Measurements from ENCODE around the gene TECR.
A peak's percentile ranks its signal among the peaks of the same experiment; 100 is the strongest.
"Not testable (repeated sequence)": the region's sequence is repeated elsewhere in the genome, so short reads cannot be mapped to it uniquely, and the experiment has no call there.

Gene TECR, protein sequence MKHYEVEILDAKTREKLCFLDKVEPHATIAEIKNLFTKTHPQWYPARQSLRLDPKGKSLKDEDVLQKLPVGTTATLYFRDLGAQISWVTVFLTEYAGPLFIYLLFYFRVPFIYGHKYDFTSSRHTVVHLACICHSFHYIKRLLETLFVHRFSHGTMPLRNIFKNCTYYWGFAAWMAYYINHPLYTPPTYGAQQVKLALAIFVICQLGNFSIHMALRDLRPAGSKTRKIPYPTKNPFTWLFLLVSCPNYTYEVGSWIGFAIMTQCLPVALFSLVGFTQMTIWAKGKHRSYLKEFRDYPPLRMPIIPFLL

DNA sequence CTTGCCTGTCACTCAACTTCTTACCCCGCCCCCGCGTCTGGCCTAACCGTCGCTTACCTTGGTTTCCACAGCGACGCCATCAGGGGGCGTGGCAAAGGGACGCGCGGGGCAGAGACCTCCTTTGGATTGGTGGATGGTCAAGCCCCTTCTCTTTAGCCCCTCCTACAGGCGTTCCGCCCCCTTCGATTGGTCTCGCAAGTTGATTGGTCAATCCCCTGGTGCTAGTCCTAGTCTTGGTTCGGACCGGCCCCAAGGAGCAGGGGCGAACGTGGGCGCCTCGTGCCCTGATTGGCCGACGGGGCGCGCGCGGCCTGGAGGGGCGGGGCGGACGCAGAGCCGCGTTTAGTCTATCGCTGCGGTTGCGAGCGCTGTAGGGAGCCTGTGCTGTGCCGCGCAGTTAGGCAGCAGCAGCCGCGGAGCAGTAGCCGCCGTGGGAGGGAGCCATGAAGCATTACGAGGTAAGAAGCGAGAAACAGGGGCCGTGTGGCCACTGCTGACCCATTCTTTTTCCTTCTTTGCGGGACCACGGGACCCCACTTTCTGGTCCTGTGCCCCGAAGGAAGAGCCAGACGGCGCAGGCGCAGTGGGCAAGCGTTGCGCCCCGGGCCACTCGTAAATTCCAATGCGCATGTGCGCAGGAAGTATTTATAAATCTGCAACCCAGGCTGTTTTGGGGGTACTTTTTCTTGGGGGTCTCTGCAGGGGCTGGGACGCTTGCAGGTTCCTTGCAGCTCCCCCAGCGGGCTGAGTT is at the start of gene TECR:
Gene TECR, plus strand, starts transcription at position 341 of the 751 bp plus-strand sequence. Its CDS starts 103 bp downstream, at position 444.
- DNase-seq (ENCODE audit: low read depth, low spot score) = peak; percentile 99
- peak within 1 kb of the TSS; percentile 99 for H3K27ac ChIP-seq

DNA sequence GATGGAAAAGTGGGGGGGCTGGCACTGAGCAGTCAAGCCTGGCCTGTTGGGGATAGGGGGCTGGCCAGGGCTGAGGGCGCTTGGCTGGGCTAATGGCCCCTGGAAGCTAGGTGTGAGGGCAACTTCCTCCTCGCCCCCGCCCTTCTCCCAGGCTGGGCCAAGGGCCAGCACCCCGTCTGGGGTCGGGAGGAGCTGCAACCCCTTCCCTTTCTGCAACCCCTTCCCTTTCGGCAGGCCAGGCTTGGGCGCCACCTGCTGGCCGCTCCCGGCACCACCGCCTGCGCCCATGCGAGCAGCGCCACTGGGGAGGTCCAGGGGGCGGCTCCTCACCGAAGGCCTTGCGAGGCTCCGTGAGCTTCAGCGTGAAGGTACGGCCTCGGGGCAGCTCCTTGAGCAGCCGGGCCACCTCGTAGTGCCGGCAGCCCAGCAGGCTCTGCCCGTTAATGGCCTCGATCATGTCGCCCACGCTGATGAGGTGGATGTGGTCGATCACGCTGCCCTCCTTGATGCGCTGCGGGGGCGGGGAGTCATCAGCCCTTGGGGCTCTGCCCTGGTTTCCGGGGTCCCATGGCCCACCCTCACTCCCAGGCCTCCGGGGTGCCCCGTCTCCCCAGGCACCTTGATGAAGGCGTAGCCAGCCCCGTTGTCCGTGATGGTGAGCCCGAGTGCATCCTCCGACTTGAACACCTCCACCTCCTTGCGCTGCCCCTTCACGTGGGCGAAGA is 49.3 kb upstream of the TECR start:
- no peak for DNase-seq (ENCODE audit: low read depth, low spot score)
- no peak overlapping the region for H3K27ac ChIP-seq

GRCh38 chr19:14480700-14481079 is 48.7 kb upstream of the TECR start:
- H3K27ac ChIP-seq = no peak overlapping the region
- no peak for DNase-seq (ENCODE audit: low read depth, low spot score)

- no peak overlapping the region for H3K27ac ChIP-seq
- DNase-seq (ENCODE audit: low read depth, low spot score) = no peak
Observed at GRCh38 chr19:14482172-14482941, 47.0 kb upstream of the TECR start.

- no peak for DNase-seq (ENCODE audit: low read depth, low spot score)
- no peak overlapping the region for H3K27ac ChIP-seq
Observed at GRCh38 chr19:14487370-14488125, 41.8 kb upstream of the TECR start.

- DNase-seq (ENCODE audit: low read depth, low spot score) = no peak
Observed at GRCh38 chr19:14492756-14493337, 36.5 kb upstream of the TECR start.

DNA sequence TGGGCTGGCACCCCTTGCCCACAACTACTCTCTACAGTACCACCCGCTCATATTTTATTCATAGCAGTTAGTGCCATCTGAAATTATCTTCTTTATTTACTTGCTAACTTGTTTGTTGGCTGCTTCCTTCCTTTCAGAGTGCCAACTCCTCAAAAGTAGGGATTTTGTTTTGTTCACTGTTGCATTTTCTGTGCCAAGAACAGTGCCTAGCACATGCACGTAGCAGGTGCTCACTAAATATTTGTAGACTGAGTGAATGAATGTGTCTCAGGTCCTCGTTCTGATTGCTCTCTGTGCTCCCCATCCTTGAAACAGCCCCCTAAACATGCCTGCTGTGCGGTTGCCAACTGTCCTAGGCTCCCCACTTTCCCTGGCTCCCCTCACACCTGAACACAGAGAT is 35.0 kb upstream of the TECR start:
- H3K27ac ChIP-seq = peak overlapping the region; percentile 92
- DNase-seq (ENCODE audit: low read depth, low spot score) = no peak

More at GRCh38 chr19:14492756-14493337, 36.5 kb upstream of the TECR start:
- peak overlapping the region; percentile 92 for H3K27ac ChIP-seq

GRCh38 chr19:14494910-14495671 is 34.3 kb upstream of the TECR start:
- no peak for DNase-seq (ENCODE audit: low read depth, low spot score)

DNA sequence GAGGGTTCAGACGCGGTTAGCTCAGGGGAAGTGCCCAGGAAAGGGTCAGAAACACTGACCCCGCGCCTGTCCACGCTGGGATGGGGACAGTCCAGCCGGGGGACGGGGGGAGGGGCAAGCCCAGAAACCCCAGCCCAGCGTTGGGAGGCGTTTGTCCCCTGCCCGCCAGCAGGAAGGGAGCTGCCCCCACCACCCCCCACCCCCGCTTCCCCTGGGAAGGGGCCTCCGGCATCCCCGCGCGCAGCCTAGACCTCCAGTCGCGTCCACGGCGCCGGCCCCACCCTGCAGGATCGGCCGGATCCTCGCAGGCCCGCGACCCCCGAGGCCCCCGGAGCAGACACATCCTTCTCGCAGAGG is 33.7 kb upstream of the TECR start:
- H3K27ac ChIP-seq = peak overlapping the region; percentile 92
- DNase-seq (ENCODE audit: low read depth, low spot score) = no peak

More at GRCh38 chr19:14494910-14495671, 34.3 kb upstream of the TECR start:
- peak overlapping the region; percentile 92 for H3K27ac ChIP-seq

DNA sequence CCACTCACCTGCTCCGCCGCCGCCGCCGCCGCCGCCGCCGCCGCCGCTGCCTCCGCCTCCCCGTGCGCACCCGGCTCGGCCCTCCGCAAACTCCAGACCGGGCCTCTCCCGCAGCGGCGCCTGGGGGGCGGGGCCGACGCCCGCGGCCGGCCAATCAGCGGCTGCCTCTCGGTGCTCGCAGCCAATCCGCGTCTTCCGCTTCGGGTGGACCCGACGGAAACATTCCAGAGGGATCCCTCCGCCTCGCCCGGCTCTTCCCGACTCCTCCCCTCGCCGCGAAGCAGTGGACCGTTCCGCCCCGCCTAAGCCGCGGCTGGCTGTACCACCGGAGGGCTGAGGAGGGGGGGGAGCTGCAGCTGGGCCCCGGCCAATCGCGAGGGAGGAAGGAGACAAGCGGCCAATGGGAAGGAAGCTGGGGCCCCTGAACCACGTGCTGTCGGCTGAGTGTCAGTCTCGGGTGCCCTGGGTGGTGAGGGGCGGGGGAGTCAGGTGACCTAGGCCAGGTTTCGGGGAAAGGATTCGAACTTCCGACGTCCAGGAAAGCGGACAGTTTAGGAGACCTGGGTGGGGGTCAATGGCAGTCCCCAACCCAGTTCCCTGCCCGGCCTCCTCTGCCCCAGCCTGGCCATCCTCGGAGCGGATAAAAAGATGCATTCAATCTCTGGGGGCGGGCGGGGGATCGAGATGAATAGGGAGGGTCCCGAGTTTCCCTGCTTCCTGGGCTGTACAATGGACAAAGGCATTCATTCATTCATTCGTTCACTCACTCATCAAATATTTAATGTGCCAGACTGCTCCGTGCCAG is 33.2 kb upstream of the TECR start, which contains the start of gene GIPC1:
Gene GIPC1, minus strand, starts transcription at position 99 of the 805 bp plus-strand sequence. CDS start 13,151 bp downstream, outside the sequence.
- peak; percentile 98 for DNase-seq (ENCODE audit: low read depth, low spot score)
- H3K27ac ChIP-seq = peak within 1 kb of the TSS; percentile 92

DNA sequence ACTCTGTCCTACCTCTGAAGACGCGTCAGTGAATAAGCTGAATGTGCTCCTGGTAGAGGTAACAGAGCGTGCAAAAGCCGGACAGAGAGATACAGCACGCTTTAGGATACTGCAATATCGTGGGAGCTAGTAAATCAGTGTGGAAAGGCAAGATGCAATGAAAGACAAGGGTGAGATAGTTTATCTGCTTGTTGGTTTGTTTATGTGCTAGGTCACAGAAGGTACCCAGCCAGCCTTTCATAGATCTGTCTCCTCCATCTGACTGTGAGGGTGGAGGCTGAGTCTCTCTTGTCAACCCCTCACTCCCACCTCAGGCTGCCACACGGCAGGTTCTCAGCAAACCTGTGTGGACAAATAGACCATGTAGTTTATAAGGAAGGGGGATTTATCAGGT is 32.6 kb upstream of the TECR start:
- no peak for DNase-seq (ENCODE audit: low read depth, low spot score)
- H3K27ac ChIP-seq = peak overlapping the region; percentile 92

GRCh38 chr19:14497228-14497921 is 32.0 kb upstream of the TECR start:
- H3K27ac ChIP-seq = peak overlapping the region; percentile 92
- no peak for DNase-seq (ENCODE audit: low read depth, low spot score)

GRCh38 chr19:14502334-14503092 is 26.9 kb upstream of the TECR start:
- H3K27ac ChIP-seq = peak overlapping the region; percentile 26
- DNase-seq (ENCODE audit: low read depth, low spot score) = no peak

DNA sequence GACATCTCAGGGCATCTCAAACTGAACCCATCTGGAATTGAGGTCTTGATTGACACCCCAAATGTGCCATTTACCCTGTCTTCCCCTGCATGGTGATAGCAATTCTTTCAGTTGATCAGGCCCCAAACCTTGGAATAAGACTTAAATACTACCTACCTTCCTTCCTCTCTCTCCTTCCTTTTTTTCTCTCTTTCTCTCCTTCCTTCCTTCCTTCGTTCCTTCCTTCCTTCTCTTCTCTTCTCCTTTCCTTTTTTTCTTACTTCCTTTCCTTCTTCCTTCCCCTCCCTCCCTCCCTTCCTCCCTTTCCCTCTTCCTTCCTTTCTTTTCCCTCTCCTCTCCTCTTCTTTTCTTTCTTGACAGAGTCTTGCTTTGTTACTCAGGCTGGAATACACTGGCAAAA is 26.1 kb upstream of the TECR start:
- no peak for DNase-seq (ENCODE audit: low read depth, low spot score)
- H3K27ac ChIP-seq = peak overlapping the region; percentile 26

DNA sequence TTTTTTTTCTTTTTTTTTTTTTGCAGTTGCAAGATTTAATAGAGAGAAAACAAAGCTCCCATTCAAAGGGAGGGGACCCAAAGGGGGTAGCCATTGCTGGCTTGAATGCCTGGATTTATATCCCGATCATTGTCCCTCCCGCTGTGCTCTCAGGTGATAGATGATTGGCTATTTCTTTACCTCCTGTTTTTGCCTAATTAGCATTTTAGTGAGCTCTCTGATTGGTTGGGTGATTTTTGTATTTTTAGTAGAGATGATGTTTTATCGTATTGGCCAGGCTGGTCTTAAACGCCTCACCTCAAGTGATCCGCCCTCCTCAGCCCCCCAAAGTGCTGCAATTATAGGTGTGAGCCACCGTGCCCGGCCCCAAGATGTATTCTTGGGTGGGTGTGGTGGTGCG is 24.8 kb upstream of the TECR start:
- peak overlapping the region; percentile 98 for H3K27ac ChIP-seq
- not testable (repeated sequence) for DNase-seq (ENCODE audit: low read depth, low spot score)
